HG02885 (cell line): ENCODE measurements around the gene KCNQ1.

Experiments used
- ATAC-seq: cut with Tn5 transposase; IDR thresholded peaks from one replicate; pipeline ENCODE4 v1.9.1; 2021; ENCODE audit warnings: mild to moderate bottlenecking; ENCODE audit not compliant: unreplicated experiment, poor library complexity

KCNQ1 gene

GRCh38 chr11:2777871-2778629 is 333.2 kb downstream of the KCNQ1 start:
- no peak for ATAC-seq

GRCh38 chr11:2778630-2779498 is 334.1 kb downstream of the KCNQ1 start:
- ATAC-seq, result no peak

GRCh38 chr11:2779499-2779980 is 334.7 kb downstream of the KCNQ1 start:
- ATAC-seq, result no peak

GRCh38 chr11:2779981-2780849 is 335.4 kb downstream of the KCNQ1 start:
- ATAC-seq, result no peak

- no peak for ATAC-seq
These were observed 336.1 kb downstream of the KCNQ1 start for GRCh38 chr11:2780850-2781407.

- ATAC-seq, result no peak
These were observed 336.8 kb downstream of the KCNQ1 start for GRCh38 chr11:2781408-2782274.

GRCh38 chr11:2782769-2783168 is 338.0 kb downstream of the KCNQ1 start:
- ATAC-seq, result no peak

GRCh38 chr11:2783536-2784082 is 338.8 kb downstream of the KCNQ1 start:
- ATAC-seq, result no peak

GRCh38 chr11:2787816-2788167 is 343.0 kb downstream of the KCNQ1 start:
- ATAC-seq, result no peak

- ATAC-seq, result no peak
These were observed 343.6 kb downstream of the KCNQ1 start for GRCh38 chr11:2788168-2789071.

- no peak for ATAC-seq
These were observed 344.5 kb downstream of the KCNQ1 start for GRCh38 chr11:2789331-2789730.

- no peak for ATAC-seq
These were observed 345.2 kb downstream of the KCNQ1 start for GRCh38 chr11:2789791-2790567.

GRCh38 chr11:2790568-2790921 is 345.7 kb downstream of the KCNQ1 start:
- no peak for ATAC-seq

- no peak for ATAC-seq
These were observed 346.3 kb downstream of the KCNQ1 start for GRCh38 chr11:2791139-2791520.

GRCh38 chr11:2791521-2792380 is 346.9 kb downstream of the KCNQ1 start:
- no peak for ATAC-seq
